IPS-NIHi7 (cell line): ENCODE measurements around the gene CXorf58.
A peak's percentile ranks its signal among the peaks of the same experiment; 100 is the strongest.

Experiments
- DNase-seq: peaks from one replicate; pipeline ENCODE4 v3.0.0; 2012; ENCODE audit warnings: mixed read lengths; ENCODE audit errors: extremely low spot score

Gene CXorf58

DNA sequence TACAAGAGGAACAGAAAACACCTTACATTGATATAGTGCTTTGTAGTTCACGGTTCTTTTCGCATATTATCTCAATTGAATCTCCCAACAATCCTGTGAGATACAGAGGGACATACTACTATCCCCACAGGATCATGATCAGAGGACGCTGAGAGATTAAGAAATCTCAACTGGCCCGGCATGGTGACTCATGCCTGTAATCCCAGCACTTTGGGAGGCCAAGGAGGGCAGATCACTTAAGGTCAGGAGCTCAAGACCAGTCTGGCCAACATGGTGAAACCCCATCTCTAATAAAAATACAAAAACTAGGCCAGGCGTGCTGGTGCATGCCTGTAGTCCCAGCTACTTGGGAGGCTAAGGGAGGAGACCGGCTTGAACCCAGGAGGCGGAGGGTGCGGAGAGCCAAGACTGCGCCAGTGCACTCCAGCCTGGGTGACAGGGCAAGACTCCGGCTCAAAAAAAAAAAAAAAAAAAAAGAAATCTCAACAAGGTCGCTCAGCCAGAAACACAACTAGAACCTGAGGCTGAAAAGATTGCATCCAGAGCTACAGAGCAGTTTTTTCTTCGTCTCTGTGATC, 7.5 kb upstream of the CXorf58 start:
- no peak for DNase-seq

DNA sequence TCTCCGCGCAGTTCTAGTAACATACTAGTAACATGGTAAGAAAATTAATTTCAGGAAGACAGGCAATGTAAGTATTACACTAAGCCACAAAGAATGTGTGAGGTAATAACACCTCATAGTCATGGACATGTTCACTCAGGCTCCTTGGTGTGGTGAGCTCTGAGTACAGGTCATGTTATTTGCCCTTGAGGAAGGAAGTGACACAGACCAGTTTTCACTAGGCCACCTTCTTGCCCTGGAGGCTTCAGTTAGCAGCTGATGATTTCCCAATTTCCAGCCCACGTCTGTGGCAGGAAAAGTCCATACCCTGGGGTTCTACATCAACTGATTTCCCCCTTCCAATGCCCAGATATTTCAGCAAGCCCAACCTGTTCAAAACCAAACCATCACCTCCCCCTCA, 6.7 kb upstream of the CXorf58 start:
- DNase-seq, result no peak

GRCh38 chrX:23901805-23902204, 6.0 kb upstream of the CXorf58 start:
- peak; percentile 63 for DNase-seq

- DNase-seq, result peak; percentile 38
These were observed 5.4 kb upstream of the CXorf58 start for GRCh38 chrX:23902419-23902818.

GRCh38 chrX:23904096-23904495, 3.7 kb upstream of the CXorf58 start:
- no peak for DNase-seq

GRCh38 chrX:23907111-23907497, 702 bp upstream of the CXorf58 start:
- peak; percentile 53 for DNase-seq

GRCh38 chrX:23908219-23909004, 606 bp downstream of the CXorf58 start:
- DNase-seq, result no peak

DNA sequence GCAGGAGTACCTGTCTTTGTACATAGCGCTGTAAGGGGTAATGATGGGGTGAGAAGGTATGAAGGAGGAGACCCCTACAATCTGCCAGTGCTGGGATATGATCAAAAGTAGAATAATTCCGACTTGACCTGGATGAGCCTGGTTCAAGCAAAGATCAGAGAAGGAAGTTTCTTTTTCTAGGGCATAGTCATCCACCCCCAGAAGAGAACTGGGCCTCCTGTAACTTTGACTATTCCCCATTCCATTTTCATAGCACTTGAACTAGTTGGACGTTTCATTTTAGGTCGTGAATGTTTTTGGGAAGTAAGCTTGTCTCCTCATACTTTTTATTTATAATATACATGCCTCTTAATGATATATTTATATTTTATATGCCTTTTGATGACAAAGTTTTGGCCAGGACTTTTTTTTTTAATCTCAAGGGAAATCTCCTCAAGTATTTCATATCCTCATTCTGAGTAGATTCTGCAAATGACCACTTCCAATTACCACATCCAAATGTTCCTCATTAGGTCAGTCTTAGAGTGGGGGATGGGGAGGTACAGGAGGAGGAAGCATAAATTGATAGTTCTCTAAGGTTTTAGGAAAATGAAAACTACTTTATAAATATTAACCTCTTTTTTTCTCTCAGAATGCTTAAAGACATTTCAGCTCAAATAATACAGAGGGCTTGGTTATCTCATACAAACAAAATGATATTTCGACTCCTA, 3.5 kb downstream of the CXorf58 start:
- DNase-seq, result no peak

DNA sequence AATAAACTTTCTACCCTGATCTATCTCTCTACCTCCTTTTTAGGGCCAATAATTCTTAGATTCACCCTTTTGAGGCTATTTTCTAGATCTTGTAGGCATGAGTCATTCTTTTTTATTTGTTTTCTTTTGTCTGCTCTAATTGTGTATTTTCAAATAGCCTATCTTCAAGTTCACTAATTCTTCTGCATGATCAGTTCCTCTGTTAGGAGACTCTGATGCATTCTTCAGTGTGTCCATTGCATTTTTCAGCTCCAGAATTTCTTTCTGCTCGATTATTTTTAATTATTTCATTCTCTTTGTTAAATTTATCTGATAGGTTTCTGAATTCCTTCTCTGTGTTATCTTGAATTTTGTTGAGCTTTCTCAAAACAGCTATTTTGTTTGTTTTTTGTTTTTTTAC, 11.3 kb downstream of the CXorf58 start:
- DNase-seq, result no peak

GRCh38 chrX:23919706-23920320, 12.0 kb downstream of the CXorf58 start:
- no peak for DNase-seq

GRCh38 chrX:23926015-23926414, 18.2 kb downstream of the CXorf58 start:
- DNase-seq, result no peak

DNA sequence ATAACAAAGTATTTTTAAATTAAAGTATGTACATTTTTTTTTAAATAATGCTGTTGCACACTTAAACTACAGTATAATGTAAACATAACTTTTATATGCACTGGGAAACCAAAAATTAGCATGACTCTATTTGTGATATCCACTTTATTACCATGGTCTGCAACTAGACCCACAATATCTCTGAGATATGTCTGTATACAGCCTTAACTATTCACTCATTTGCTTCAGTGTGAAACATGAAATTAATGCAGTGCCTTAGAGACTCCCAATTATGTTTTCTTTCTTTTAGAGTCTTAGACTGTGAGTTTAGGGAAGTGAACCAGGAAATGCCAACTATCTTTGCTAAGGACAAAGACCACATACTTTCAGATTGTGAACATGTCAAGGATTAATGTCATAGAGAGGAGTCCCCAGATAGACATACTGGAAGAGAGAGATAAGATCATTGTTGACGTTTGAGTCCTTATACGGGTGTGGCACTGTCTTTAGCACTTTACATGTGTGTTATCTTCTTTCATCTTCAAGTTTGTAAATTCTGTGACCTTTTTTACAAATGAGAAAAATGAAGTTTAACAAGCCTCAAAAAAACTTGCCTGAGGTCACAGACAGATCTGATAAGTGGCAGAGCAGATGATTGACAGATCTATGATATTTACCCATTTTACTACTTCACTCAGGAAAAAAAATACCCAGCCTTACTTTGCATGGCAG, 23.2 kb downstream of the CXorf58 start:
- DNase-seq, result no peak

DNA sequence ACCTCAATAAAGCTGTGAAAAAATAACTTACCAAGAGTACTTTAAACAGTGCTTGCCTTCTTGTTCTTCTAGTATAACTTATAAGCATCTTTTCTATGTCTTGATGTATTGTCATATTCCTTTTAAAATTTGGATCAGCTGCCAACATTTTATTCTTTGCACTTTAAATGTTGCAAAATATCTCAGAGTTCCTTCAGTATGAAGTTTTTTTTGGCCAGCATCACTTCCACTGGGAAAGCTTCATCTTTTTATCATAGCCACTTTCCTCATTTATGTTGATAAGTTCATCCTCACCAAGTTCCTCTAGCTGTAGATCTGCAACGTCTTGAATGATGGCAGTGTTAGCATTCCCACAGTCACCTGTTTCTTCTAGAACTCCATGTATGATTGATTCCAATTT, 24.2 kb downstream of the CXorf58 start:
- no peak for DNase-seq

DNA sequence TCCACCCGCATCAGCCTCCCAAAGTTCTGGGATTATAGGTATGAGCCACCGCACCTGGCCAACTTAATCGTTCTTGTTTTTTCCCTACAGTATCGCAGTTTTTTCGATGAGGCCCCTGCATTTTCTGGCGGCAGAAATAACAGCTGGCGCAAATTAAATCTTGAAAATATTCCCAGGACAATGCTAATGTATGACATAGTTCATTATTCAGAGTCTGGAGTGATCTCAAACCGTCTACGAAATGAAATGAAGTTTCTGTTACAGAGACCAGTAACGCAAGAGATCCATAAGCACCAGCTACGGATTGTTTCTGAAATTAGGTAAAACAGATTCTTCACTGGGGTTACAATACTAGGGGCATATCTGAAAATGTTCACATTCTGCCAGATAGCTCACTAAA, 27.3 kb downstream of the CXorf58 start:
- DNase-seq, result no peak

DNA sequence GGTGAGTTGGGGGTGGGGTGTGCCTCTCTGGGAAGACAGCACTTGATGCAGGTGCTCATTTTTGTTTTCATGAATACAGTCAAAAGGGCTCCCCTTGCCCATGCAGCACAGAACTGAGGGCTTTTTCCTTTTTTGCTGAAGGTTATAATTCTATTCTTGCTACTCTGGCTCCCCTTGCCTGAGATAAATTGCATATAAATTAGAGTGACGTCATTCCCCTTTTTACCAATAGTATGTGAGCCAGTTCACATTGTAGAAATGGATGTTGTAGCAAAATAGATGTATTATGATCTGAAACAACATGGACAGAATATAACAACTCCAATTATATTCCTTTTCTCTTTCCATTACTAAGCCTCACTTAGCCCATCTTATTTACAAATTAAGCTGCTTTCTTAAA, 28.4 kb downstream of the CXorf58 start:
- DNase-seq, result no peak

GRCh38 chrX:23937100-23937499, 29.3 kb downstream of the CXorf58 start:
- peak; percentile 26 for DNase-seq

GRCh38 chrX:23938690-23939089, 30.9 kb downstream of the CXorf58 start:
- DNase-seq, result no peak

DNA sequence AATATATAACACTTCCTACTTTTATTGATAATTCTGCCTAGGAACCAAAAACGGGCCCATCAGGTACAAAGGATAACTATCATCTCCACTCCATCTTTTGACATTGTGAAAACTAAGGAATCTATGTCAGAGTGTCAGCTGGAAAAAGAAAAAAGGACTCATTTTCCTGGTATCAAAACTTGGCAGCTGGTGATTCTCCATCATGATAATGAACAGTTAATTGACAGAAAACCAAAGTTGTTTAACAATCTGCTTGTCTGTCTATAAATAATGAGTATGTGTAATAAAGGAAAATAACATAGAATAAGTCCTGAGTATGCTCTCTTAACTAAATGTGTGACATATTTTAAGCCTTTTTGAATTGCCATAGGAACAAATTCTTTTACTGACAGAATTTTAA, 31.4 kb downstream of the CXorf58 start:
- DNase-seq, result no peak

DNA sequence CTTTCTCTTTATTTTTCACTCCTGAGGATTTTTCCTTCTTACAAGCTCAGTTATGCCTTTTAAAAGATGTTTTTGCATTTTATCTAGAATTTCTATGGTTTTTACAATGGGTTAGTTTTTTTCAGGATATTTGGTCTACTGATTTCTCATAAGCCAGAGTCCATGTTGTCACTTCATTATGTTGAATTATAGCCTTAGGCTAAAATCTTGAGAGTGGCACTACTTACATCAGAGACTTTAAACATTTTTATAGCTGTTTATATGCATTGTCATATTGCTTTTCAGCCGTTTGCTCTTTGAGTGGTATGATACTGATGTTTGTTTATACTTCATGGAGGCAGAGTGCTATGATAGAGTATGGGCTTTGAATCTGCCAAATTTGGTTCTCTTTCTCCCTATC, 36.4 kb downstream of the CXorf58 start:
- no peak for DNase-seq

DNA sequence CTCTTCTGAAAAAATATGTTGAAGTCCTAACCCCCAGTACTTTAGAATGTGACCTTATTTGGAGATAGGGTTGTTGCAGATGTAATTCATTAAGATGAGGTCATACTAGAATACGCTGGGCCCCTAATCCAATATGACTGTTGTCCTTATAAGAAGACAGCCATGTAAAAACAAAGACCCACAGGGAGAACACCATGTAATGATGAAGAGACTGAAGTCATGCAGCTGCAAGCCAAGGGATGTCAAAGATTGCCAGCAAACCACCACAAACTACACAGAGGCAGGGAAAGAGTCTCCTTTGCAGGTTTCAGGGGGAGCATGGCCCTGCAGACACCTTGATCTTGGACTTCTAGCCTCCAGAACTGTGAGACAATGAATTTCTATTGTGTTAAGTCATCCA, 37.4 kb downstream of the CXorf58 start:
- DNase-seq, result no peak

DNA sequence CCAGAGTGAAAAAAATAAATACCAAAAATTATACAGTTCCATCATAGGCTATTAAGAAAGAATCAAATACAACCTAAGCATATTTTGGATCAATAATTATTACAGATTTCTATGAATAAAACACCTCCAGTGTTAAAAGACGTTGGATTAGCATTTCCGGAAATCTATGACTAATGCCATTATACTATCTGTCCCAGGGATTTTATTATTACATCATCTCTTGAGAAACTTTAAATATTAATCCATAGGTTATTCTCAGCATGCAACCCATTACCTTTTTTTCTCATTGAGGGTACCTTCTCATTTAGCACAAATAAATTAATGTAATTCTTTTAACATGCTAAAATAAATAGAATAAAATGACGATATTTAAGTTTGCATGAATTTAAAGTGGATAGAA, 44.6 kb downstream of the CXorf58 start:
- no peak for DNase-seq
